Measurements from ENCODE around the gene CLEC10A. TPM values are rescaled to one million over a fixed set of nuclear protein-coding genes. Genes with fewer than 3 reads are reported as not detected.
A peak's percentile ranks its signal among the peaks of the same experiment; 100 is the strongest.

CLEC10A gene
- total RNA-seq, 4 donors from 2014 or later, result 1.5 to 3.5 TPM; not detected in 2

- DNase-seq, result no peak
- no peaks in the 10 kb centered on the region for H3K9me3 ChIP-seq
- H3K27me3 ChIP-seq, result peaks cover 0 to 15% of the 10 kb centered on the region in 2 donors
- no peaks in the 10 kb centered on the region for H3K36me3 ChIP-seq
- H3K4me3 ChIP-seq, result peak overlapping the region in 1 of 2 donors; percentile 27
- intact Hi-C loops (cut with DNase I; ENCODE audit: low total_unique reads), result no loop called here
- no peak for TF ChIP-seq POLR2A (IDR thresholded peaks at IDR 0.05)
- TF ChIP-seq, protein P1, sequence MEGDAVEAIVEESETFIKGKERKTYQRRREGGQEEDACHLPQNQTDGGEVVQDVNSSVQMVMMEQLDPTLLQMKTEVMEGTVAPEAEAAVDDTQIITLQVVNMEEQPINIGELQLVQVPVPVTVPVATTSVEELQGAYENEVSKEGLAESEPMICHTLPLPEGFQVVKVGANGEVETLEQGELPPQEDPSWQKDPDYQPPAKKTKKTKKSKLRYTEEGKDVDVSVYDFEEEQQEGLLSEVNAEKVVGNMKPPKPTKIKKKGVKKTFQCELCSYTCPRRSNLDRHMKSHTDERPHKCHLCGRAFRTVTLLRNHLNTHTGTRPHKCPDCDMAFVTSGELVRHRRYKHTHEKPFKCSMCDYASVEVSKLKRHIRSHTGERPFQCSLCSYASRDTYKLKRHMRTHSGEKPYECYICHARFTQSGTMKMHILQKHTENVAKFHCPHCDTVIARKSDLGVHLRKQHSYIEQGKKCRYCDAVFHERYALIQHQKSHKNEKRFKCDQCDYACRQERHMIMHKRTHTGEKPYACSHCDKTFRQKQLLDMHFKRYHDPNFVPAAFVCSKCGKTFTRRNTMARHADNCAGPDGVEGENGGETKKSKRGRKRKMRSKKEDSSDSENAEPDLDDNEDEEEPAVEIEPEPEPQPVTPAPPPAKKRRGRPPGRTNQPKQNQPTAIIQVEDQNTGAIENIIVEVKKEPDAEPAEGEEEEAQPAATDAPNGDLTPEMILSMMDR (IDR thresholded peaks at IDR 0.05), result peak; percentile 72 to 89 (median 85)
- H3K4me1 ChIP-seq, result peaks cover 0 to 19% of the 10 kb centered on the region in 2 donors
- peak overlapping the region in 1 of 2 donors; percentile 64 for H3K27ac ChIP-seq
Observed at GRCh38 chr17:7045492-7046126, 34.4 kb downstream of the CLEC10A start.

DNA sequence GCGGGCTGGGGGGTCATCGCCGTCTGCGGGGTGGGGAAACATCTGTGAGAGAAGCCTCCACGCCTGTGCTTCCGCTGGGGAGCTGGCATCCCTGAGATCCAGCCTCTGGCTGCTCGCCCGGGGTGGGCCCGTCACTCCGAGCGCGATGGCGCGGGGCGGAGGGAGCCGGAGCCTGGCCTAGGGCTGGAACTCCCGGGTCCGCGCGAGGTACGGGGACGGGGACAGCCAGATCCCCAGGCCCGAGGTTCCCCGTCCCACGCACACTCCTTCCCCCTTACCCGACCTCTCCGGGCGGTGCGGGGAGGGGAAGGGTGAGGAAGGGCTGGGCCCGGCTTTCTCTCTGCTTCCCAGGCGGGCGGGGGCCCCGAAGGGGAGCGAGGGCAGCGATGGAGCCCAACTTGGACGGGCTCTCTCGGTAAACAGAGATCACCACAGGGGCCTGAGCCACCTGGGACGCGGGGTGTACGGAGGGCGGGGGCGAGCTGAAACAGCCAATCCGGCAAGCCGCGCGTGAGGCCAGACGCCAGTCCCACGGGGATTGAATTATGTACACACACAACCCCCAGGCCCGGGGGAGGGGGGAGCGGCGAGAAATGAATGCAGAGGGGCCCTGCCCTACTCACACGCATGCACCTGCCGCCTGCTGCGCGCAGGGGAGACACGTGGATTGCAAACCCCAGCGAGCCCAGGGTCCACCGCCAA lies 36.4 kb downstream of the CLEC10A start, which contains the start of gene SLC16A11:
Gene SLC16A11, minus strand, starts transcription at position 596 of the 702 bp plus-strand sequence. Its CDS starts 579 bp downstream, at position 17.
- peak in 1 of 2 donors; percentile 40 for DNase-seq
- Histone ChIP-seq H3K27me3 (peaks cover 0 to 15% of the 10 kb centered on the region in 2 donors), H3K4me1 (peaks cover 0 to 19% of the 10 kb centered on the region in 2 donors)

DNA sequence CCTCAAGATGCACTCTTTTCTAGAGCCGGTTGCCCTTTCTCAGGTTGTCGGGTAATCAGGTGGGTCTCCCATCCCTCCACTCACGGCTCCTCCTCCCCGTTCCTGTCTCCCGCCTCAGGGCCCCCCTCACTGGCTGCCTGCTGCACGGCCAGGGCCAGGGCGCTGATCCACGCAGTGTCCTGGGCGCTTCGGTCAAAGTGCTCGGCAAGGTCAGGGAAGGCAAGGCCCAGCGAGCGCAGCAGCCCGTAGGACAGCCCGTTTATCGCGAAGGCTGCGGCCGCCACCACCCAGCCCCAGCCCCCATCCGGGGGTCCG lies 36.9 kb downstream of the CLEC10A start:
- Histone ChIP-seq H3K4me1 (peaks cover 0 to 19% of the 10 kb centered on the region in 2 donors), H3K27ac (peak overlapping the region; percentile 25 to 68), H3K9me3 (no peaks in the 10 kb centered on the region), H3K36me3 (no peaks in the 10 kb centered on the region), H3K27me3 (peaks cover 0 to 15% of the 10 kb centered on the region in 2 donors), H3K4me3 (peak overlapping the region; percentile 22 to 29)
- TF ChIP-seq, protein P1 (IDR thresholded peaks at IDR 0.05), result no peak
- no peak for TF ChIP-seq POLR2A (IDR thresholded peaks at IDR 0.05)
- no peak for DNase-seq
- intact Hi-C loops (cut with DNase I; ENCODE audit: low total_unique reads), result no loop called here

More for the DNA sequence above, 36.4 kb downstream of the CLEC10A start, which contains the start of gene SLC16A11:
- intact Hi-C loops (cut with DNase I; ENCODE audit: low total_unique reads), result no loop called here
- Histone ChIP-seq H3K27ac (peak within 1 kb of the TSS; percentile 25 to 68), H3K9me3 (no peaks in the 10 kb centered on the region), H3K36me3 (no peaks in the 10 kb centered on the region), H3K4me3 (peak within 1 kb of the TSS; percentile 22 to 29)
- TF ChIP-seq, protein P1 (IDR thresholded peaks at IDR 0.05), result no peak
- no peak for TF ChIP-seq POLR2A (IDR thresholded peaks at IDR 0.05)

GRCh38 chr17:7042501-7043181 lies 37.4 kb downstream of the CLEC10A start:
- no peaks in the 10 kb centered on the region for H3K9me3 ChIP-seq
- H3K27ac ChIP-seq, result no peak overlapping the region
- intact Hi-C loops (cut with DNase I; ENCODE audit: low total_unique reads), result no loop called here
- TF ChIP-seq, protein P1 (IDR thresholded peaks at IDR 0.05), result no peak
- TF ChIP-seq POLR2A (IDR thresholded peaks at IDR 0.05), result no peak
- peak overlapping the region in 1 of 2 donors; percentile 29 for H3K4me3 ChIP-seq
- DNase-seq, result no peak
- peaks cover 0 to 19% of the 10 kb centered on the region in 2 donors for H3K4me1 ChIP-seq
- H3K27me3 ChIP-seq, result peaks cover 0 to 15% of the 10 kb centered on the region in 2 donors
- H3K36me3 ChIP-seq, result no peaks in the 10 kb centered on the region
